Endodermal cell (in vitro differentiated cells): ENCODE measurements around the gene SRBD1. TPM values are rescaled to one million over a fixed set of nuclear protein-coding genes. Genes with fewer than 3 reads are reported as not detected.

Experiments
- DNase-seq: peaks from one replicate; pipeline ENCODE4 v3.0.0-alpha.2; 2017
- H3K27ac ChIP-seq: 2 replicates; pipeline ENCODE4 v1.5.1; 2013; ENCODE audit warnings: mild to moderate bottlenecking, low read depth, low read length, moderate library complexity
- H3K27me3 ChIP-seq: 2 replicates; pipeline ENCODE4 v1.6.1; 2013; ENCODE audit warnings: mild to moderate bottlenecking, low read length, moderate library complexity; ENCODE audit not compliant: insufficient read depth, control insufficient read depth, poor library complexity, severe bottlenecking
- H3K36me3 ChIP-seq: 2 replicates; pipeline ENCODE4 v1.7.0; 2013; ENCODE audit warnings: mild to moderate bottlenecking, low read length, moderate library complexity; ENCODE audit not compliant: control insufficient read depth, insufficient read depth
- H3K4me1 ChIP-seq: one replicate; pipeline ENCODE4 v1.7.0; 2013; ENCODE audit warnings: low read length; ENCODE audit not compliant: control insufficient read depth, insufficient read depth
- H3K4me3 ChIP-seq: 2 replicates; pipeline ENCODE4 v1.5.1; 2013; ENCODE audit warnings: mild to moderate bottlenecking, low read length, moderate library complexity
- H3K9ac ChIP-seq: 2 replicates; pipeline ENCODE4 v1.6.1; 2013; ENCODE audit warnings: mild to moderate bottlenecking, low read length, moderate library complexity; ENCODE audit not compliant: poor library complexity, severe bottlenecking; ENCODE audit errors: extremely low read depth
- H3K9me3 ChIP-seq: 2 replicates; pipeline ENCODE4 v1.6.1; 2013; ENCODE audit warnings: mild to moderate bottlenecking, low read length, moderate library complexity; ENCODE audit not compliant: control insufficient read depth
- H3K27ac Mint-ChIP-seq: 2 replicates; pipeline ENCODE4 v1.8.0; 2020; ENCODE audit warnings: mixed read lengths
- H3K27me3 Mint-ChIP-seq: 2 replicates; pipeline ENCODE4 v1.8.0; 2021; ENCODE audit warnings: mild to moderate bottlenecking, mixed read lengths; ENCODE audit not compliant: insufficient read depth
- H3K36me3 Mint-ChIP-seq: 2 replicates; pipeline ENCODE4 v1.8.0; 2020; ENCODE audit warnings: low read depth, mixed read lengths
- H3K4me1 Mint-ChIP-seq: 2 replicates; pipeline ENCODE4 v1.8.0; 2020; ENCODE audit warnings: mixed read lengths
- H3K4me3 Mint-ChIP-seq: 2 replicates; pipeline ENCODE4 v1.8.0; 2020; ENCODE audit warnings: mild to moderate bottlenecking, moderate library complexity, mixed read lengths
- H3K9me3 Mint-ChIP-seq: 2 replicates; pipeline ENCODE4 v1.8.0; 2020; ENCODE audit warnings: mild to moderate bottlenecking, mixed read lengths
- CTCF ChIP-seq: fragments of 200-600 bp; sonication (generic); conservative IDR thresholded peaks from 2 replicates; pipeline ENCODE4 v1.5.0; 2021; ENCODE audit warnings: antibody characterized with exemption, mild to moderate bottlenecking
- WGBS, 2 experiments: methylation state at CpG; one replicate each; pipeline versions ENCODE4 v1.1.5 to v1.1.7; 2013; ENCODE audit warnings: missing lambda C conversion rate in 2 of 2, mixed read lengths in 1 of 2; ENCODE audit not compliant: insufficient coverage in 1 of 2, insufficient read length in 1 of 2; 5-methylcytosine and 5-hydroxymethylcytosine counted together
- total RNA-seq, 2 donors: library from RNA; stranded (reverse); fragmentation: NEBNext Ultra II Directional in 1 of 2; extraction: Animal tissue kit (Norgen Biotek cat#: 25700) in 1 of 2; gene quantifications; 2 replicates in 1 of 2; 3 replicates in 1 of 2; pipeline ENCODE4 v1.2.1, GENCODE V29; 2021

Gene SRBD1
- total RNA-seq, 2 donors from 2014 or later, result 17.7 to 19.6 TPM

GRCh38 chr2:45629971-45630370, 18.9 kb upstream of the SRBD1 start:
- Histone ChIP-seq H3K36me3 (no peaks in the 10 kb centered on the region), H3K9me3 (no peaks in the 10 kb centered on the region), H3K4me1 (peaks cover 15% of the 10 kb centered on the region), H3K27ac (no peak overlapping the region), H3K27me3 (peaks cover 6% of the 10 kb centered on the region), H3K9ac (no peak overlapping the region), H3K4me3 (no peak overlapping the region)
- Mint-ChIP-seq H3K27me3 (peaks cover 3% of the 10 kb centered on the region), H3K9me3 (no peaks in the 10 kb centered on the region), H3K4me1 (peaks cover 37% of the 10 kb centered on the region), H3K4me3 (no peak overlapping the region), H3K27ac (no peak overlapping the region), H3K36me3 (no peaks in the 10 kb centered on the region)
- no peak for DNase-seq
- 78 to 100% methylated on average over 1 of the region's 1 CpG for WGBS, 2 experiments
- TF ChIP-seq CTCF, result no peak

GRCh38 chr2:45627911-45628310, 16.8 kb upstream of the SRBD1 start:
- Histone ChIP-seq H3K4me3 (no peak overlapping the region), H3K4me1 (peaks cover 15% of the 10 kb centered on the region), H3K36me3 (no peaks in the 10 kb centered on the region), H3K27me3 (no peaks in the 10 kb centered on the region), H3K9ac (no peak overlapping the region), H3K9me3 (no peaks in the 10 kb centered on the region), H3K27ac (no peak overlapping the region)
- no peak for TF ChIP-seq CTCF
- 83% methylated on average over 1 of the region's 1 CpG; no CpG with 5 or more reads in 1 of the 2 experiments for WGBS, 2 experiments
- Mint-ChIP-seq H3K36me3 (no peaks in the 10 kb centered on the region), H3K4me1 (peaks cover 37% of the 10 kb centered on the region), H3K9me3 (no peaks in the 10 kb centered on the region), H3K27ac (no peak overlapping the region), H3K27me3 (peaks cover 2% of the 10 kb centered on the region), H3K4me3 (no peak overlapping the region)
- DNase-seq, result no peak

- Histone ChIP-seq H3K9ac (no peak overlapping the region), H3K4me1 (peaks cover 12% of the 10 kb centered on the region), H3K27me3 (no peaks in the 10 kb centered on the region), H3K36me3 (no peaks in the 10 kb centered on the region), H3K4me3 (peak overlapping the region; percentile 1), H3K27ac (no peak overlapping the region), H3K9me3 (no peaks in the 10 kb centered on the region)
- Mint-ChIP-seq H3K36me3 (no peaks in the 10 kb centered on the region), H3K4me1 (peaks cover 32% of the 10 kb centered on the region), H3K9me3 (no peaks in the 10 kb centered on the region), H3K27me3 (peaks cover 2% of the 10 kb centered on the region), H3K4me3 (no peak overlapping the region), H3K27ac (no peak overlapping the region)
- WGBS, 2 experiments, result 78 to 93% methylated on average over 3 to 8 of the region's 8 CpGs
- no peak for DNase-seq
- TF ChIP-seq CTCF, result no peak
Measured at GRCh38 chr2:45626387-45627221, 15.5 kb upstream of the SRBD1 start.
